GM19023 (cell line): ENCODE results near the gene MCF2L.
"Not testable (repeated sequence)": the region's sequence is repeated elsewhere in the genome, so short reads cannot be mapped to it uniquely, and the experiment has no call there.

Experiments
- ATAC-seq: cut with Tn5 transposase; IDR thresholded peaks from one replicate; pipeline ENCODE4 v1.9.1; 2021; ENCODE audit warnings: mild to moderate bottlenecking, moderate library complexity; ENCODE audit not compliant: unreplicated experiment

The MCF2L gene

GRCh38 chr13:113105032-113105920, 136.3 kb downstream of the MCF2L start, which contains the start of gene F7:
Gene F7, plus strand, starts transcription at chr13:113105791. Its CDS starts 51 bp downstream, at chr13:113105842.
- no peak for ATAC-seq

- no peak for ATAC-seq
These were observed 137.0 kb downstream of the MCF2L start for GRCh38 chr13:113105921-113106452.

- no peak for ATAC-seq
These were observed 137.8 kb downstream of the MCF2L start for GRCh38 chr13:113106711-113107351.

- ATAC-seq, result not testable (repeated sequence)
These were observed 139.5 kb downstream of the MCF2L start for GRCh38 chr13:113108521-113108920.

GRCh38 chr13:113109151-113110047, 140.4 kb downstream of the MCF2L start:
- ATAC-seq, result no peak

GRCh38 chr13:113110048-113110851, 141.2 kb downstream of the MCF2L start:
- no peak for ATAC-seq

- ATAC-seq, result no peak
These were observed 141.9 kb downstream of the MCF2L start for GRCh38 chr13:113110852-113111315.

- ATAC-seq, result not testable (repeated sequence)
These were observed 142.8 kb downstream of the MCF2L start for GRCh38 chr13:113111821-113112220.

GRCh38 chr13:113112475-113112874, 143.5 kb downstream of the MCF2L start:
- not testable (repeated sequence) for ATAC-seq

- no peak for ATAC-seq
These were observed 144.2 kb downstream of the MCF2L start for GRCh38 chr13:113112893-113113845.

- no peak for ATAC-seq
These were observed 144.8 kb downstream of the MCF2L start for GRCh38 chr13:113113846-113114271.

GRCh38 chr13:113114511-113115362, 145.7 kb downstream of the MCF2L start:
- no peak for ATAC-seq

- no peak for ATAC-seq
These were observed 146.6 kb downstream of the MCF2L start for GRCh38 chr13:113115363-113116205.

- no peak for ATAC-seq
These were observed 147.3 kb downstream of the MCF2L start for GRCh38 chr13:113116206-113116800.

GRCh38 chr13:113116871-113117271, 147.9 kb downstream of the MCF2L start:
- ATAC-seq, result no peak

GRCh38 chr13:113117335-113117872, 148.4 kb downstream of the MCF2L start:
- no peak for ATAC-seq
